ENCODE data around the gene AGRN. TPM values are rescaled to one million over a fixed set of nuclear protein-coding genes. Genes with fewer than 3 reads are reported as not detected.

The AGRN gene
- total RNA-seq, 4 donors from 2014 or later = 68.3 to 147 (median 129) TPM

DNA sequence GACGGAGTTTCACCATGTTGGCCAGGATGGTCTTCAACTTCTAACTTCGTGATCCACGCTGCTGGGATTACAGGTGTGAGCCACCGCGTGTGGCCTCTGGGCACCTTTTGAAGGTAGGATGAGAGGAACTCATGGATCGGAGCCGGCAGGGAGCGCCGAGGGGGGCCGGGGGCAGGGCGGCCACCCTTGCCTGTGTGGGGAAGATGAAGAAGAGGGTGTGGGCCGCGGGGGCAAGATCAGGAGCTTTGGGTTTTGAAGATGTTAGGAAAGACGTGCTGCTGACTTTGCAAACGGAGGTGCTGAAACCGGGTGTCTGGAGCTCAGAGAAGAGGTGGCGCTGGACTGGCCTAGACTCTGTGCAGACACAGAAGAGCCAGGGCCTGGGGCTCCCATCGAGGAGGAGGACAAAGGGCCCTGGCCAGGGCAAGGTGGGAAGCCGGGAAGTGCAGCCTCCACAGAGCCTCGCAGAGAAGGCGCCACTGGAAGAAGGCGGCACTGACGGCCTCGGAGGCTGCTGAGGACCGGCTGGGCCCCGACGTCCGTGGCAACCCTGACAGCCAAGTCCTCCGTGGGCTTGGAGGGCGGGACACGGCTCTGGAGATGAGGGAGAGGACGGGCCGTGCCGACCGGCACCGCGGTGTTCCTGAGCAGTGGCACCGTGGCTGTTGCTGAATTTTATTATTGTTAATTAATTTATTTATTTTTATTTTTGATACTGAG lies 40.5 kb downstream of the AGRN start:
- no peak for DNase-seq
- Histone ChIP-seq H3K4me3 (replicated peaks in 1 of 3) (no peak overlapping the region), H3K27ac (no peak overlapping the region), H3K9me3 (no peaks in the 10 kb centered on the region), H3K4me1 (peaks cover 12 to 23% of the 10 kb centered on the region in 2 donors), H3K27me3 (no peaks in the 10 kb centered on the region), H3K36me3 (no peaks in the 10 kb centered on the region)
- intact Hi-C loops (cut with DNase I) = no loop called here
- WGBS, 2 donors = 52 to 54% methylated on average over 33 to 38 of the region's 38 CpGs
- no peak for TF ChIP-seq POLR2A (IDR thresholded peaks at IDR 0.05)
- TF ChIP-seq, protein P1, sequence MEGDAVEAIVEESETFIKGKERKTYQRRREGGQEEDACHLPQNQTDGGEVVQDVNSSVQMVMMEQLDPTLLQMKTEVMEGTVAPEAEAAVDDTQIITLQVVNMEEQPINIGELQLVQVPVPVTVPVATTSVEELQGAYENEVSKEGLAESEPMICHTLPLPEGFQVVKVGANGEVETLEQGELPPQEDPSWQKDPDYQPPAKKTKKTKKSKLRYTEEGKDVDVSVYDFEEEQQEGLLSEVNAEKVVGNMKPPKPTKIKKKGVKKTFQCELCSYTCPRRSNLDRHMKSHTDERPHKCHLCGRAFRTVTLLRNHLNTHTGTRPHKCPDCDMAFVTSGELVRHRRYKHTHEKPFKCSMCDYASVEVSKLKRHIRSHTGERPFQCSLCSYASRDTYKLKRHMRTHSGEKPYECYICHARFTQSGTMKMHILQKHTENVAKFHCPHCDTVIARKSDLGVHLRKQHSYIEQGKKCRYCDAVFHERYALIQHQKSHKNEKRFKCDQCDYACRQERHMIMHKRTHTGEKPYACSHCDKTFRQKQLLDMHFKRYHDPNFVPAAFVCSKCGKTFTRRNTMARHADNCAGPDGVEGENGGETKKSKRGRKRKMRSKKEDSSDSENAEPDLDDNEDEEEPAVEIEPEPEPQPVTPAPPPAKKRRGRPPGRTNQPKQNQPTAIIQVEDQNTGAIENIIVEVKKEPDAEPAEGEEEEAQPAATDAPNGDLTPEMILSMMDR (IDR thresholded peaks at IDR 0.05) = no peak

DNA sequence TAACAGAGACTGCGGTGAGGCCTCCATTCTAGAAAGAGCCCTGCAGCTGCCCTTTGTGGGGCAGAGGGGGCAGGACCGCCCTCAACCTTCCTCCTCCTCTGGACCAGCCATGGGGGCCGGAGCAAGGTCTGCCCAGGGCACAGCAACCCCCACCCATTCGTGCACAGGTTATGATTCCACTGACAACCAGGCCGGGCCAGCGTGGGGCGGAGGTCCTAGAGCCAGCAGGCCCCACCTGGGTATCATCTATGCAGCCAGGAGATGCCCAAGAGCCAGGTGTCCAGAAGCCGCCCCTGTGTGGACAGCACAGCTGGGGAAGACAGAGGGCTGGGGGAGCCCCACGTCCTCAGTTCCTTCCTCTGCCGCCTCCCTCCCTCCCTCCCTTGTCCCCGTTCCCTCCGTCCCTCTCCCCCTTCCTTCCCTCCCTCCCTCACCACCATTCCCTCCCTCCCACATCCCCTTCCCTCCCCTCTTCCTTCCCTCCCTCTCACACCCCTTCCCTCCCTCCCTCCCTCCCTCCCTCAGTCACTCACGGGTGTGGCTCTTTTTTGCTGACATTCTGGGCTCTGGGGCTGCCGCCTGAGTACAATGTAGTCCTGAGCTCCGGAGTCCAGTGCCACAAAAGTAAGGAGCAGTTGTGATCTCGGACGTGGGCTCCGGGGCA lies 41.9 kb downstream of the AGRN start:
- no peak for DNase-seq
- no peaks in the 10 kb centered on the region for H3K27me3 ChIP-seq
- no peak overlapping the region for H3K4me3 ChIP-seq (replicated peaks in 1 of 3)
- TF ChIP-seq, protein P1 (IDR thresholded peaks at IDR 0.05) = no peak
- no peak for TF ChIP-seq POLR2A (IDR thresholded peaks at IDR 0.05)
- H3K36me3 ChIP-seq = no peaks in the 10 kb centered on the region
- H3K27ac ChIP-seq = no peak overlapping the region
- 65 to 77% methylated on average over 11 to 12 of the region's 18 CpGs for WGBS, 2 donors
- peaks cover 12 to 23% of the 10 kb centered on the region in 2 donors for H3K4me1 ChIP-seq
- H3K9me3 ChIP-seq = no peaks in the 10 kb centered on the region
- intact Hi-C loops (cut with DNase I) = no loop called here

DNA sequence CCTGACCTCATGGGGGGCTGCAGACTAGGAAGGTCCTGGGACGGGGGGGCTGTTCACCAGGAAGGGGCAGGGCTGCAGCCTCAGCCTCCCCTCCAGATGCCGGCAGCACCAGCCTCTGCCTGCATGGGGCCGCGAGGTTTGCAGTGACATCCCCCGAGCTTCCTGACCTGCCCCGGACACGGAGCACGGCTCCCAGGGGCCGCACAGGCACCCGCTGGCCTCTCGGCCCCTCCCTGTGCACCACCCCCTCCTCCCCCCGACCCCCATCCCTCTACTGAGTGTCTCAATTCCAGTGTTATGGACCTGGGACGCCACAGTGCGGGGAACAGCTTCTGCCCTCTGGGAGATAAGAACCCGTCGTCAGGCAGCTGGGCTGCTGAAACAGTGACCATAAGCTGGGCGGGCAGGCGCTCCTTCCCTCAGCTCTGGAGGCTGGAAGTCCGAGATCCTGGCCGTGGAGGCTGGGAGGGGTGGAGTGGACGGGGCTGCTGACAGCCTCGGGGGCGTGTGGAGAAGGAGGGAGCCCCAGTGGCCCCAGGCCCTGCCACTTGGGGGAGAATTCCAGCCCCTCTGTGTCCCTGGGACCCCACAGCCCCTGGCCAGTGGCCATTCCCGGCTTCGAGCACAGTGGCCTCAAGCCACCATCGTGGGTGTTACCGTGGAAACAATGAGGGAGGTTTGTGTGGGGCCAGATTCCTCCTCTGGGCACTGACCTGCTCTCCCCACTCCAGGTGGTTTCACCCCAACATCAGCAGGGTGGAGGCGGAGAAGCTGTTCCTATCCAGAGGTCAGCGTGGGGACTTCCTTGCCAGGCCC lies 42.6 kb downstream of the AGRN start:
- TF ChIP-seq, protein P1 (IDR thresholded peaks at IDR 0.05) = no peak
- no peak for TF ChIP-seq POLR2A (IDR thresholded peaks at IDR 0.05)
- Histone ChIP-seq H3K4me1 (peaks cover 12 to 23% of the 10 kb centered on the region in 2 donors), H3K9me3 (no peaks in the 10 kb centered on the region), H3K27ac (no peak overlapping the region), H3K36me3 (no peaks in the 10 kb centered on the region), H3K4me3 (replicated peaks in 1 of 3) (no peak overlapping the region), H3K27me3 (no peaks in the 10 kb centered on the region)
- intact Hi-C loops (cut with DNase I) = no loop called here
- WGBS, 2 donors = 40 to 43% methylated on average over 11 to 12 of the region's 29 CpGs
- DNase-seq = no peak

DNA sequence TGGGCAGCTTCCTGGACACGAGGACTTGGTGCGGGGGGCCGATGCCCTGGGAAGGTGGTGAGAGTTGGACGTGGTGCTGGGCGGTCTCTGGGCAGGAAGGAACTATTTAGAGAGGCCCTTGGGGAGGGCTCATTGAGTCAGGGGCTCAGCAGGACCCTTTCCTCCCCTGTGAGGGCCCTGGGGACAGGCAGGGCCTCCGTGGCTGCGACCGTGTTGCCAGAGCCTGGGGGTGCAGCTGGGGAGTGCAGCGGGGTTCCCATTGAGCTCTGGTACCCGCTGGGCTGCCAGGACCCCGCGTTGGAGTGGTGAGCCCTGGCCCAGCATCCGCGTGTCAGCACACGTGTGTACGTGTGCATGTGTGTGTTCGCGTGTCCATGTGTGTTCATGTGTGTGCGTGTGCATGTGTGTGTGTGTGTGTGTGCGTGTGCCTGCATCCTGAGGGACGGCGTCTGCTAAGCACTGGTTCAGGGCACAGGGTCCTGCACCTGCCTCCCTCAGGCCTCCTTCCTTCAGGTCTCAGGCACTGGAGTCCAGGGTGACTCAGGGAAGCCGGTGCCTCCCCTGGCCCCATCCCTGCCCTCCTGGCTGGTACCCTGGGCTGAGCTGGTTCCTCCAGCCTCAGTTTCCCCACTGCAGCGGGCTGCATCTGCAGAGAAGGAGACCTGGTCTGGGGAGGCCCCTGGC lies 43.5 kb downstream of the AGRN start:
- Histone ChIP-seq H3K36me3 (no peaks in the 10 kb centered on the region), H3K27me3 (no peaks in the 10 kb centered on the region), H3K9me3 (no peaks in the 10 kb centered on the region), H3K27ac (no peak overlapping the region), H3K4me3 (replicated peaks in 1 of 3) (no peak overlapping the region), H3K4me1 (peaks cover 12 to 22% of the 10 kb centered on the region in 2 donors)
- WGBS, 2 donors = 63 to 87% methylated on average over 8 to 9 of the region's 24 CpGs
- TF ChIP-seq, protein P1 (IDR thresholded peaks at IDR 0.05) = no peak
- no peak for TF ChIP-seq POLR2A (IDR thresholded peaks at IDR 0.05)
- DNase-seq = no peak
- intact Hi-C loops (cut with DNase I) = no loop called here

All from thyroid gland (tissue), 4 donors.